Mesodermal cell (in vitro differentiated cells): ENCODE results near the gene RNF207.
A peak's percentile ranks its signal among the peaks of the same experiment; 100 is the strongest.

Experiments
- H3K27ac ChIP-seq: 2 replicates; pipeline ENCODE4 v1.7.0; 2013; ENCODE audit warnings: mild to moderate bottlenecking, low read depth, low read length, moderate library complexity; ENCODE audit not compliant: severe bottlenecking
- H3K36me3 ChIP-seq: 2 replicates; pipeline ENCODE4 v1.7.1; 2013; ENCODE audit warnings: mild to moderate bottlenecking, low read length, moderate library complexity; ENCODE audit not compliant: control insufficient read depth, insufficient read depth
- H3K4me1 ChIP-seq: one replicate; pipeline ENCODE4 v1.7.1; 2013; ENCODE audit warnings: mild to moderate bottlenecking, low read length; ENCODE audit not compliant: insufficient read depth, control insufficient read depth, poor library complexity, severe bottlenecking
- H3K4me3 ChIP-seq: 2 replicates; pipeline ENCODE4 v1.7.0; 2013; ENCODE audit warnings: low read length, control low read depth, mild to moderate bottlenecking; ENCODE audit not compliant: insufficient read depth, poor library complexity, severe bottlenecking; ENCODE audit errors: extremely low read depth
- H3K9me3 ChIP-seq: 2 replicates; pipeline ENCODE4 v1.7.1; 2013; ENCODE audit warnings: mild to moderate bottlenecking, low read length, moderate library complexity; ENCODE audit not compliant: control insufficient read depth
- WGBS, 2 experiments: methylation state at CpG; one replicate each; pipeline ENCODE4 v1.1.5; 2013; ENCODE audit warnings: missing lambda C conversion rate in 2 of 2; ENCODE audit not compliant: insufficient coverage in 2 of 2; 5-methylcytosine and 5-hydroxymethylcytosine counted together

The RNF207 gene

GRCh38 chr1:6254691-6255090 is 48.8 kb downstream of the RNF207 start:
- no peaks in the 10 kb centered on the region for H3K9me3 ChIP-seq
- H3K27ac ChIP-seq, result no peak overlapping the region
- H3K4me3 ChIP-seq, result no peak overlapping the region
- no peaks in the 10 kb centered on the region for H3K36me3 ChIP-seq
- H3K4me1 ChIP-seq, result no peaks in the 10 kb centered on the region
- WGBS, 2 experiments, result 95 to 98% methylated on average over 11 to 14 of the region's 16 CpGs

GRCh38 chr1:6256645-6257044 is 50.7 kb downstream of the RNF207 start:
- Histone ChIP-seq H3K27ac (no peak overlapping the region), H3K36me3 (no peaks in the 10 kb centered on the region), H3K9me3 (no peaks in the 10 kb centered on the region), H3K4me3 (no peak overlapping the region), H3K4me1 (no peaks in the 10 kb centered on the region)
- 93 to 95% methylated on average over 12 to 13 of the region's 13 CpGs for WGBS, 2 experiments

- H3K36me3 ChIP-seq, result no peaks in the 10 kb centered on the region
- H3K4me1 ChIP-seq, result no peaks in the 10 kb centered on the region
- no peaks in the 10 kb centered on the region for H3K9me3 ChIP-seq
- no peak overlapping the region for H3K27ac ChIP-seq
- 92 to 94% methylated on average over 8 of the region's 8 CpGs for WGBS, 2 experiments
- H3K4me3 ChIP-seq, result no peak overlapping the region
These were observed 51.7 kb downstream of the RNF207 start for GRCh38 chr1:6257541-6258069.

GRCh38 chr1:6258675-6259074 is 52.8 kb downstream of the RNF207 start:
- Histone ChIP-seq H3K27ac (no peak overlapping the region), H3K4me3 (no peak overlapping the region), H3K4me1 (no peaks in the 10 kb centered on the region), H3K36me3 (no peaks in the 10 kb centered on the region), H3K9me3 (no peaks in the 10 kb centered on the region)
- 88 to 91% methylated on average over 10 of the region's 10 CpGs for WGBS, 2 experiments

GRCh38 chr1:6259491-6260362 is 53.8 kb downstream of the RNF207 start:
- H3K27ac ChIP-seq, result no peak overlapping the region
- 12 to 15% methylated on average over 31 to 34 of the region's 46 CpGs for WGBS, 2 experiments
- no peaks in the 10 kb centered on the region for H3K36me3 ChIP-seq
- no peaks in the 10 kb centered on the region for H3K4me1 ChIP-seq
- H3K9me3 ChIP-seq, result no peaks in the 10 kb centered on the region
- peak overlapping the region; percentile 51 for H3K4me3 ChIP-seq

- Histone ChIP-seq H3K4me1 (no peaks in the 10 kb centered on the region), H3K36me3 (no peaks in the 10 kb centered on the region), H3K9me3 (no peaks in the 10 kb centered on the region), H3K27ac (no peak overlapping the region), H3K4me3 (peak overlapping the region; percentile 51)
- WGBS, 2 experiments, result 1% methylated on average over 47 to 58 of the region's 61 CpGs
These were observed 54.6 kb downstream of the RNF207 start for GRCh38 chr1:6260433-6260934.

GRCh38 chr1:6260961-6261614 is 55.2 kb downstream of the RNF207 start, which contains the start of gene GPR153:
Gene GPR153 (minus strand): TSS chr1:6261098. CDS start chr1:6254905, 6,193 bp downstream.
- Histone ChIP-seq H3K4me1 (no peaks in the 10 kb centered on the region), H3K4me3 (peak within 1 kb of the TSS; percentile 51), H3K36me3 (peaks cover 1% of the 10 kb centered on the region), H3K9me3 (no peaks in the 10 kb centered on the region), H3K27ac (no peak within 1 kb of the TSS)
- 1 to 2% methylated on average over 43 to 65 of the region's 78 CpGs for WGBS, 2 experiments

- H3K27ac ChIP-seq, result no peak overlapping the region
- peaks cover 4% of the 10 kb centered on the region for H3K36me3 ChIP-seq
- WGBS, 2 experiments, result 13 to 16% methylated on average over 9 to 13 of the region's 15 CpGs
- no peaks in the 10 kb centered on the region for H3K9me3 ChIP-seq
- H3K4me3 ChIP-seq, result peak overlapping the region; percentile 41
- no peaks in the 10 kb centered on the region for H3K4me1 ChIP-seq
These were observed 55.7 kb downstream of the RNF207 start for GRCh38 chr1:6261615-6261995.

GRCh38 chr1:6262555-6263420 is 56.9 kb downstream of the RNF207 start:
- Histone ChIP-seq H3K9me3 (no peaks in the 10 kb centered on the region), H3K27ac (no peak overlapping the region), H3K36me3 (peaks cover 7% of the 10 kb centered on the region), H3K4me1 (peaks cover 2% of the 10 kb centered on the region), H3K4me3 (no peak overlapping the region)
- 91 to 92% methylated on average over 20 to 25 of the region's 25 CpGs for WGBS, 2 experiments

- peaks cover 3% of the 10 kb centered on the region for H3K4me1 ChIP-seq
- H3K27ac ChIP-seq, result no peak overlapping the region
- H3K36me3 ChIP-seq, result peaks cover 7% of the 10 kb centered on the region
- no peaks in the 10 kb centered on the region for H3K9me3 ChIP-seq
- WGBS, 2 experiments, result 90 to 96% methylated on average over 4 to 7 of the region's 7 CpGs
- no peak overlapping the region for H3K4me3 ChIP-seq
These were observed 57.8 kb downstream of the RNF207 start for GRCh38 chr1:6263716-6264115.
